Transverse colon (tissue), 4 donors: ENCODE measurements around the gene SMIM12. TPM values are rescaled to one million over a fixed set of nuclear protein-coding genes. Genes with fewer than 3 reads are reported as not detected.

Experiments
- DNase-seq: peaks from one replicate; pipeline ENCODE4 v3.0.0-alpha.2; 2019
- H3K27ac ChIP-seq, 4 donors: fragments of 200-600 bp; sonication (generic); 2 replicates each; pipeline ENCODE4 v1.5.1; 2016 to 2018; ENCODE audit warnings: inconsistent platforms in 4 of 4
- H3K27me3 ChIP-seq: fragments of 200-600 bp; sonication (generic); 2 replicates; pipeline ENCODE4 v1.5.1; 2017; ENCODE audit warnings: inconsistent platforms
- H3K36me3 ChIP-seq, 4 donors: fragments of 200-600 bp; sonication (generic); 2 replicates each; pipeline ENCODE4 v1.5.1; 2017 to 2019; ENCODE audit warnings: inconsistent platforms in 4 of 4
- H3K4me1 ChIP-seq, 4 donors: fragments of 200-600 bp; sonication (generic); 2 replicates each; pipeline ENCODE4 v1.5.1; 2017 to 2020; ENCODE audit warnings: inconsistent platforms in 4 of 4
- H3K4me3 ChIP-seq, 4 donors: fragments of 200-600 bp; sonication (generic); 1 replicate in 1 of 4; 2 replicates in 3 of 4; pipeline versions ENCODE4 v1.5.1 to v1.6.1; 2017 to 2019; ENCODE audit warnings: inconsistent platforms in 4 of 4
- H3K9me3 ChIP-seq, 2 donors: fragments of 200-600 bp; sonication (generic); 2 replicates each; pipeline ENCODE4 v1.5.1; 2017 to 2019; ENCODE audit warnings: inconsistent platforms in 2 of 2
- CTCF ChIP-seq, 5 experiments: fragments of 200-600 bp in 3 of 5; fragments of 450-650 bp in 2 of 5; sonication (generic) in 3 of 5; IDR thresholded peaks; 1 replicate in 2 of 5; 2 replicates in 3 of 5; pipeline ENCODE4 v1.5.1; 2016 to 2017; ENCODE audit warnings: antibody characterized with exemption in 5 of 5, inconsistent platforms in 3 of 5, mild to moderate bottlenecking in 2 of 5, moderate library complexity in 1 of 5
- EP300 ChIP-seq: sonication (generic); formaldehyde crosslinking; IDR thresholded peaks from one replicate; pipeline ENCODE4 v1.6.1; 2017; ENCODE audit warnings: antibody characterized with exemption, low read depth
- POLR2A ChIP-seq: fragments of 450-650 bp; IDR thresholded peaks from one replicate; pipeline ENCODE4 v1.6.1; 2016; ENCODE audit warnings: antibody characterized with exemption, mild to moderate bottlenecking, moderate library complexity
- POLR2AphosphoS5 ChIP-seq, 3 donors: sonication (generic); formaldehyde crosslinking; IDR thresholded peaks; one replicate each; pipeline ENCODE4 v1.6.1; 2016; ENCODE audit warnings: antibody characterized with exemption in 3 of 3
- whole genome bisulfite sequencing, 2 donors: methylation state at CpG; one replicate each; pipeline ENCODE4 v1.1.5; 2018; ENCODE audit warnings: low coverage in 1 of 2; 5-methylcytosine and 5-hydroxymethylcytosine counted together
- in situ Hi-C, 4 donors: fragments of 200-750 bp; cut with MboI; loops; one replicate each; pipeline versions ENCODE4 v1.15.0 to v1.15.1; 2017; ENCODE audit warnings: low sequenced_read_pairs in 3 of 4, low pct_ligation_motif_present in 1 of 4, low pct_unique_long_range_greater_than_20kb in 1 of 4
- intact Hi-C: fragments of 100-400 bp; cut with DNase I; formaldehyde crosslinking; loops from one replicate; pipeline ENCODE4 v1.15.1; 2023; ENCODE audit warnings: low total_unique reads
- total RNA-seq, 4 donors: library from RNA; depleted of rRNA; stranded (reverse); fragments of >200 nt; gene quantifications; one replicate each; pipeline ENCODE4 v1.1.0, GENCODE V29; 2016

Gene SMIM12
- total RNA-seq, 4 donors from 2014 or later, result 14.2 to 42.2 (median 31.5) TPM

GRCh38 chr1:34896612-34897011 is 37.1 kb upstream of the SMIM12 start:
- peaks cover 0 to 6% (median 0%) of the 10 kb centered on the region in 4 donors for H3K4me1 ChIP-seq
- H3K4me3 ChIP-seq, result no peak overlapping the region
- TF ChIP-seq CTCF (IDR thresholded peaks at IDR 0.05) (no peak), POLR2A (no peak), POLR2AphosphoS5 (IDR thresholded peaks at IDR 0.05) (no peak), EP300 (no peak)
- no peak overlapping the region for H3K27ac ChIP-seq
- H3K27me3 ChIP-seq, result peaks cover 5% of the 10 kb centered on the region
- intact Hi-C loops, result no loop called here
- no peaks in the 10 kb centered on the region for H3K36me3 ChIP-seq
- in situ Hi-C loops, result no loop called here
- H3K9me3 ChIP-seq, result peaks cover 0 to 13% of the 10 kb centered on the region in 2 donors
- DNase-seq, result no peak
- 53 to 56% methylated on average over 1 of the region's 1 CpG for WGBS, 2 donors

DNA sequence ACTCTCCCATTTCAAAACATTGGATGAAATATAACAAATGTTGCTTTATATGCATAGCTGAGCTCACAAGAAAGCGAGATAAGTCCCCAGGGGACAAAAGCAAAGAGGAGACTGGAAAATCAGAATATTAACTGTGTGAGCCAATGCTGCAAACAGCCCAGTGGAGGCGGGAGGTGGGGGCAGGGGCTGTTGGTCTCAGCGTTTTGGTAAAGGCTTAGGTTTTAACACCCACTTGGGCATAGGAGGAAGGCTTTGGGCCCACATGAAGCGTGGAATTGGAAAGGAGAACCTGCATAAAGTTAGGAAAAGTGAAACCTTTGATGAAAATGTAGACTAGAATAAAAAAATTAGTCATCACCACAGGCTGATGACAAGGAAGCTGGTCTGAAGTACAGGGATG is 30.2 kb upstream of the SMIM12 start:
- Histone ChIP-seq H3K36me3 (no peaks in the 10 kb centered on the region), H3K27ac (no peak overlapping the region), H3K9me3 (peaks cover 0 to 13% of the 10 kb centered on the region in 2 donors), H3K4me3 (no peak overlapping the region), H3K4me1 (peaks cover 0 to 12% (median 6%) of the 10 kb centered on the region in 4 donors), H3K27me3 (peaks cover 42% of the 10 kb centered on the region)
- in situ Hi-C loops, result no loop called here
- TF ChIP-seq EP300 (no peak), CTCF (IDR thresholded peaks at IDR 0.05) (no peak), POLR2A (no peak), POLR2AphosphoS5 (IDR thresholded peaks at IDR 0.05) (no peak)
- WGBS, 2 donors, result 53 to 64% methylated on average over 4 of the region's 4 CpGs
- no peak for DNase-seq
- intact Hi-C loops, result no loop called here

- WGBS, 2 donors, result 96% methylated on average over 4 of the region's 4 CpGs; no CpG with 5 or more reads in 1 of the 2 donors
- H3K36me3 ChIP-seq, result no peaks in the 10 kb centered on the region
- TF ChIP-seq POLR2A, result no peak
- no peak for TF ChIP-seq EP300
- TF ChIP-seq POLR2AphosphoS5 (IDR thresholded peaks at IDR 0.05), result no peak
- TF ChIP-seq CTCF (IDR thresholded peaks at IDR 0.05), result no peak
- H3K4me3 ChIP-seq, result no peak overlapping the region
- intact Hi-C loops (no loop called here), in situ Hi-C loops (no loop called here)
- H3K27ac ChIP-seq, result no peak overlapping the region
- H3K27me3 ChIP-seq, result peaks cover 63% of the 10 kb centered on the region
- DNase-seq, result no peak
- peaks cover 0 to 8% of the 10 kb centered on the region in 2 donors for H3K9me3 ChIP-seq
- peaks cover 0 to 12% (median 6%) of the 10 kb centered on the region in 4 donors for H3K4me1 ChIP-seq
Observed at GRCh38 chr1:34887593-34887992, 28.0 kb upstream of the SMIM12 start.

GRCh38 chr1:34885405-34886247 is 26.1 kb upstream of the SMIM12 start:
- H3K27ac ChIP-seq, result no peak overlapping the region
- no peaks in the 10 kb centered on the region for H3K36me3 ChIP-seq
- peaks cover 80% of the 10 kb centered on the region for H3K27me3 ChIP-seq
- intact Hi-C loops (no loop called here), in situ Hi-C loops (no loop called here)
- no peak for TF ChIP-seq POLR2A
- no peak for TF ChIP-seq POLR2AphosphoS5 (IDR thresholded peaks at IDR 0.05)
- TF ChIP-seq EP300, result no peak
- no peak for TF ChIP-seq CTCF (IDR thresholded peaks at IDR 0.05)
- 4% methylated on average over 24 of the region's 80 CpGs; no CpG with 5 or more reads in 1 of the 2 donors for WGBS, 2 donors
- DNase-seq, result peak; percentile 55
- peak overlapping the region in 3 of 4 donors; percentile 1 to 44 (median 29) for H3K4me3 ChIP-seq
- H3K9me3 ChIP-seq, result no peaks in the 10 kb centered on the region
- H3K4me1 ChIP-seq, result peaks cover 0 to 12% (median 6%) of the 10 kb centered on the region in 4 donors
